ENCODE data around the gene AMACR. TPM values are rescaled to one million over a fixed set of nuclear protein-coding genes. Genes with fewer than 3 reads are reported as not detected.

Gene AMACR
- total and polyA plus RNA-seq, 9 of the 15 experiments (the other 6 are each of a cell fraction or from before 2014, with no cell fraction given) = 0.72 to 4.6 (median 4.0) TPM

- no peak for TF ChIP-seq SRSF9 (IDR thresholded peaks at IDR 0.05; ENCODE audit: borderline replicate concordance, low read depth, low read length)
- 0 out of 2 replicates have a peak, but pooled peaks have one; percentile 10 for TF ChIP-seq MECOM (CRISPR knock-in tag; IDR thresholded peaks at IDR 0.05)
- TF ChIP-seq, protein P1, sequence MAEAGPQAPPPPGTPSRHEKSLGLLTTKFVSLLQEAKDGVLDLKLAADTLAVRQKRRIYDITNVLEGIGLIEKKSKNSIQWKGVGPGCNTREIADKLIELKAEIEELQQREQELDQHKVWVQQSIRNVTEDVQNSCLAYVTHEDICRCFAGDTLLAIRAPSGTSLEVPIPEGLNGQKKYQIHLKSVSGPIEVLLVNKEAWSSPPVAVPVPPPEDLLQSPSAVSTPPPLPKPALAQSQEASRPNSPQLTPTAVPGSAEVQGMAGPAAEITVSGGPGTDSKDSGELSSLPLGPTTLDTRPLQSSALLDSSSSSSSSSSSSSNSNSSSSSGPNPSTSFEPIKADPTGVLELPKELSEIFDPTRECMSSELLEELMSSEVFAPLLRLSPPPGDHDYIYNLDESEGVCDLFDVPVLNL (CRISPR knock-in tag; IDR thresholded peaks at IDR 0.05; ENCODE audit: low read depth) = no peak
- peak in 1 of 2 experiments; percentile 36; a peak in 1 of 4 replicates for TF ChIP-seq RCOR1 (IDR thresholded peaks at IDR 0.05; ENCODE audit: borderline replicate concordance in 1 of 2, low read depth in 2 of 2, low read length in 2 of 2)
- TF ChIP-seq, protein P2, sequence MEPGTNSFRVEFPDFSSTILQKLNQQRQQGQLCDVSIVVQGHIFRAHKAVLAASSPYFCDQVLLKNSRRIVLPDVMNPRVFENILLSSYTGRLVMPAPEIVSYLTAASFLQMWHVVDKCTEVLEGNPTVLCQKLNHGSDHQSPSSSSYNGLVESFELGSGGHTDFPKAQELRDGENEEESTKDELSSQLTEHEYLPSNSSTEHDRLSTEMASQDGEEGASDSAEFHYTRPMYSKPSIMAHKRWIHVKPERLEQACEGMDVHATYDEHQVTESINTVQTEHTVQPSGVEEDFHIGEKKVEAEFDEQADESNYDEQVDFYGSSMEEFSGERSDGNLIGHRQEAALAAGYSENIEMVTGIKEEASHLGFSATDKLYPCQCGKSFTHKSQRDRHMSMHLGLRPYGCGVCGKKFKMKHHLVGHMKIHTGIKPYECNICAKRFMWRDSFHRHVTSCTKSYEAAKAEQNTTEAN (CRISPR knock-in tag; IDR thresholded peaks at IDR 0.05) = no peak
- TF ChIP-seq, protein P3, sequence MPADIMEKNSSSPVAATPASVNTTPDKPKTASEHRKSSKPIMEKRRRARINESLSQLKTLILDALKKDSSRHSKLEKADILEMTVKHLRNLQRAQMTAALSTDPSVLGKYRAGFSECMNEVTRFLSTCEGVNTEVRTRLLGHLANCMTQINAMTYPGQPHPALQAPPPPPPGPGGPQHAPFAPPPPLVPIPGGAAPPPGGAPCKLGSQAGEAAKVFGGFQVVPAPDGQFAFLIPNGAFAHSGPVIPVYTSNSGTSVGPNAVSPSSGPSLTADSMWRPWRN (IDR thresholded peaks at IDR 0.05; ENCODE audit: low read depth) = no peak
- no peak for TF ChIP-seq SREBF2 (CRISPR knock-in tag; IDR thresholded peaks at IDR 0.05)
- no peak for TF ChIP-seq GTF2E2 (tag; IDR thresholded peaks at IDR 0.05)
- TF ChIP-seq, protein P4, sequence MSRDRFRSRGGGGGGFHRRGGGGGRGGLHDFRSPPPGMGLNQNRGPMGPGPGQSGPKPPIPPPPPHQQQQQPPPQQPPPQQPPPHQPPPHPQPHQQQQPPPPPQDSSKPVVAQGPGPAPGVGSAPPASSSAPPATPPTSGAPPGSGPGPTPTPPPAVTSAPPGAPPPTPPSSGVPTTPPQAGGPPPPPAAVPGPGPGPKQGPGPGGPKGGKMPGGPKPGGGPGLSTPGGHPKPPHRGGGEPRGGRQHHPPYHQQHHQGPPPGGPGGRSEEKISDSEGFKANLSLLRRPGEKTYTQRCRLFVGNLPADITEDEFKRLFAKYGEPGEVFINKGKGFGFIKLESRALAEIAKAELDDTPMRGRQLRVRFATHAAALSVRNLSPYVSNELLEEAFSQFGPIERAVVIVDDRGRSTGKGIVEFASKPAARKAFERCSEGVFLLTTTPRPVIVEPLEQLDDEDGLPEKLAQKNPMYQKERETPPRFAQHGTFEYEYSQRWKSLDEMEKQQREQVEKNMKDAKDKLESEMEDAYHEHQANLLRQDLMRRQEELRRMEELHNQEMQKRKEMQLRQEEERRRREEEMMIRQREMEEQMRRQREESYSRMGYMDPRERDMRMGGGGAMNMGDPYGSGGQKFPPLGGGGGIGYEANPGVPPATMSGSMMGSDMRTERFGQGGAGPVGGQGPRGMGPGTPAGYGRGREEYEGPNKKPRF (IDR thresholded peaks at IDR 0.05; ENCODE audit: low read depth, low read length) = no peak
- TF ChIP-seq, protein P5, sequence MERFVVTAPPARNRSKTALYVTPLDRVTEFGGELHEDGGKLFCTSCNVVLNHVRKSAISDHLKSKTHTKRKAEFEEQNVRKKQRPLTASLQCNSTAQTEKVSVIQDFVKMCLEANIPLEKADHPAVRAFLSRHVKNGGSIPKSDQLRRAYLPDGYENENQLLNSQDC (CRISPR knock-in tag; IDR thresholded peaks at IDR 0.05) = no peak
- TF ChIP-seq RAD21 (CRISPR knock-in tag; conservative IDR thresholded peaks at IDR 0.05 in 1 of 2, IDR thresholded peaks at IDR 0.05 in 1 of 2) = peak; percentile 20 to 67; a peak in 2 of 4 replicates
- TF ChIP-seq SMAD3 (CRISPR knock-in tag; conservative IDR thresholded peaks at IDR 0.05) = no peak
- TF ChIP-seq, protein P6, sequence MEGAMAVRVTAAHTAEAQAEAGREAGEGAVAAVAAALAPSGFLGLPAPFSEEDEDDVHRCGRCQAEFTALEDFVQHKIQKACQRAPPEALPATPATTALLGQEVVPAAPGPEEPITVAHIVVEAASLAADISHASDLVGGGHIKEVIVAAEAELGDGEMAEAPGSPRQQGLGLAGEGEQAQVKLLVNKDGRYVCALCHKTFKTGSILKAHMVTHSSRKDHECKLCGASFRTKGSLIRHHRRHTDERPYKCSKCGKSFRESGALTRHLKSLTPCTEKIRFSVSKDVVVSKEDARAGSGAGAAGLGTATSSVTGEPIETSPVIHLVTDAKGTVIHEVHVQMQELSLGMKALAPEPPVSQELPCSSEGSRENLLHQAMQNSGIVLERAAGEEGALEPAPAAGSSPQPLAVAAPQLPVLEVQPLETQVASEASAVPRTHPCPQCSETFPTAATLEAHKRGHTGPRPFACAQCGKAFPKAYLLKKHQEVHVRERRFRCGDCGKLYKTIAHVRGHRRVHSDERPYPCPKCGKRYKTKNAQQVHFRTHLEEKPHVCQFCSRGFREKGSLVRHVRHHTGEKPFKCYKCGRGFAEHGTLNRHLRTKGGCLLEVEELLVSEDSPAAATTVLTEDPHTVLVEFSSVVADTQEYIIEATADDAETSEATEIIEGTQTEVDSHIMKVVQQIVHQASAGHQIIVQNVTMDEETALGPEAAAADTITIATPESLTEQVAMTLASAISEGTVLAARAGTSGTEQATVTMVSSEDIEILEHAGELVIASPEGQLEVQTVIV (CRISPR knock-in tag; IDR thresholded peaks at IDR 0.05; ENCODE audit: borderline replicate concordance) = no peak
- peak; percentile 83 for TF ChIP-seq MYC (IDR thresholded peaks at IDR 0.05; ENCODE audit: low read depth, low read length)
- no peak for TF ChIP-seq MYC (CRISPR knock-in tag; IDR thresholded peaks at IDR 0.05; ENCODE audit: borderline replicate concordance, low read depth)
- TF ChIP-seq CEBPG (CRISPR knock-in tag; IDR thresholded peaks at IDR 0.05) = no peak
- peak in 1 of 2 experiments; percentile 88; a peak in 2 of 4 replicates for TF ChIP-seq CEBPG (tag; conservative IDR thresholded peaks at IDR 0.05 in 1 of 2, IDR thresholded peaks at IDR 0.05 in 1 of 2)
- TF ChIP-seq ATF7 (IDR thresholded peaks at IDR 0.05) = 0 out of 2 replicates have a peak, but pooled peaks have one; percentile 20
- peak; percentile 73 for TF ChIP-seq CTBP1 (IDR thresholded peaks at IDR 0.05; ENCODE audit: borderline replicate concordance)
Observed at GRCh38 chr5:33994845-33995244, 13.0 kb downstream of the AMACR start (continued).

Measured in K562 (cell line).